Fibroblast of skin of right biceps (primary cell): ENCODE results near the gene PRAF2.

Experiments used
- DNase-seq: peaks from one replicate; pipeline ENCODE4 v3.0.0-alpha.2; 2013

PRAF2 gene

DNA sequence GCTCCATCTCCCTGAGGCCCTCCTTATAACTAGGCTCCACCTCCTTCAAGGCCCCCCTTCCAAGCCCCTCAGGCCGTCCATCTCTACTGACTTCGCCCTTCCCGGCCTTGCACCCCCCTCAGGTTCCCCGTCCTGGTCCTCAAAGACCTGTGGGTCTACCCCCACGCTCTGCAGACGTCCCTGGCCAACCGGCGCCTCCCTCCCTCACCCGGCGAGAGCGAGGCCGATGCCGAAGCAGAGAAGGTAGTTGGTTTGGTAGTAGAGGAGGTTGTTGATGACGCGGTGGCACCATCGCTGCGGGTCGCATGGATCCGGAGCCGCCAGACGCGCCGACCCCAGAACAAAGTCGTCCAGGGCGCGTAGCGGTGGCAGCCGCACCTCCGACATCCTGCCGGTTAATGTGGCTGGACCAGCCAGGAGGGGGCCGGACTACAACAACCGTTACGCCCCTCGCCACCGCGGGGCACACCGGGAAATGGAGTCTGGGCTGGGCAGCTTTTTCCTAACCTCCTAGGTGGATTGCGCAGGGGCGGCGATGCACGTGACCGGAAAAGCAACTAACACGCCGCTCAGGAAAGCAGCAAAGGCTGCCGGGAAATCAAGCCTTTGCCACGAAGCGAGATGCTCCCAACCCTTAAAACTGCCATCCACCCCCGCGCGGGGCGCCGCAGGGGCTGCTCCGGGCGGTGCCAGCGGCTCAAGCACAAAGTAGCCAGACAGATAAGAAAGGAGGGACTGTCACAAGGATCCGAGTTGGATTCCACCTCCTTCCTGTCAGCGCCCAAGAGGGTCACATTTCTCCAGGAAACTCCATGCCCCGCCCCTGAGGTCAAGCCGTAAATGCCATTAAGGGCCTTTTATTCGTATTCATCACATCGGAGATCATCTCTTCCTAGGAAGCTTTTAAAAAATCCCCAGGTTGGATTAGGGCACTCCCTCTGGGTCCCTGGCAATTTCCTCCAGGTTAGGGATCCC is at the start of gene PRAF2:
Gene PRAF2, minus strand, starts transcription at position 402 of the 975 bp plus-strand sequence. Its CDS starts 15 bp downstream, at position 387.
- peak; percentile 92 for DNase-seq

GRCh38 chrX:49122499-49122898 is 48.7 kb upstream of the PRAF2 start:
- no peak for DNase-seq

DNA sequence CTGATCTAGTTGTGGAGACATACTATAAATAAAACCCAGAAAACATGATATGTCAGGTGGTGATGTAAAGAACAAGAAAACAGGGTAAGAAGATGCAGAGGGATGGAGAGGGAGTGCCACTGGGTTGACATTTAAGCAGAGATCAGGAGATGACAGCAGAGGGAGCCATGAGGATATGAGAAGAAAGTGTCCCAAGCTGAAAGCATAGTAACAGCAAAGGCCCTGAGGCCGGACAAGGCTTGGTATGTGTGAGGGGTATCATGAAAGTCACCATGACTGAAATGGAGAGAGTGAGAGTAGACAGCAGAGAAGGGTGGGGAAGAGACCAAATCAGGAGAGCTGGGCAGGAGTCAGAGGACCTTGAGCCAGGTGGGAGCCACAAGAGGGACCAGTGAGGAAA is 46.3 kb upstream of the PRAF2 start:
- no peak for DNase-seq

- DNase-seq, result no peak
Observed at GRCh38 chrX:49117581-49117980, 43.8 kb upstream of the PRAF2 start.

DNA sequence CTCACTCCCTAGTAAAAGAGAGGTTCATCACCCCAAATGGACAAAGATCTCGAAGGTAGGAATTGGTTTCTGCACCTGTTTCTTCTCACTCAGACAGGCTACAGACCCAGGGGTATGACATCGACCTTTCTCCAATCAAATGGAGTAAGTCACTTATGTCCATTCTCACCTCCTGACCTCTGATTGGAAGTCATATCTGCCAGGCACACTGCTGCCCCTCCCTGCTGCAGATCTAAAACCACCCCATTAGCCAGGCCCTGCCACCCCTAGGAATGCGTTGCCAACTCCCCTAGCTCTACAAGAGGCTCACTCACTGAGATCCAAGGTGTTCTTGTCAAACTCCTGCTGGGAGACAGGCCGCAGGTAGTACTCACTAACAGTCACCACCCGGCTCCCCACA is 42.9 kb upstream of the PRAF2 start:
- DNase-seq, result no peak

- no peak for DNase-seq
Observed at GRCh38 chrX:49116076-49116475, 42.3 kb upstream of the PRAF2 start.

DNA sequence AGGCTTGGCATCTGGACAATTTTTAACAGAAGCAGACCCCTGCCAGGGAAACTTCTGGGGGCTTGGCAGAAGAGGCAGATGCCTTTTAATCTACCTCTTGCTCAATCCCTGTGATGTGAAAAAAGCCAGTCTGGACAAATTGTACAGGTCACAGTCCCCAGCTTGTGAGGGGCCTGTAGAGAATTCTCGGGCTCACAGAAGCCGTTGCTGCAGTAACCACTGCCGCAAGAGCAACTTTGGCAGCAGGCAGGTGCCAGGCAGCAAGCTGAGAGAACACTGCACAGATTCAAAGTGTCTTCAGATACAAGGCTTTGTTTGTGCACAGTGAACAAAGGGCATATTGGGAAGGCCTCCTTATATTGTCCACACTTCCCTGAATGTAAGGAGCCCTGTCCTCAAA is 38.0 kb upstream of the PRAF2 start:
- no peak for DNase-seq

GRCh38 chrX:49110417-49110816 is 36.6 kb upstream of the PRAF2 start:
- DNase-seq, result no peak

DNA sequence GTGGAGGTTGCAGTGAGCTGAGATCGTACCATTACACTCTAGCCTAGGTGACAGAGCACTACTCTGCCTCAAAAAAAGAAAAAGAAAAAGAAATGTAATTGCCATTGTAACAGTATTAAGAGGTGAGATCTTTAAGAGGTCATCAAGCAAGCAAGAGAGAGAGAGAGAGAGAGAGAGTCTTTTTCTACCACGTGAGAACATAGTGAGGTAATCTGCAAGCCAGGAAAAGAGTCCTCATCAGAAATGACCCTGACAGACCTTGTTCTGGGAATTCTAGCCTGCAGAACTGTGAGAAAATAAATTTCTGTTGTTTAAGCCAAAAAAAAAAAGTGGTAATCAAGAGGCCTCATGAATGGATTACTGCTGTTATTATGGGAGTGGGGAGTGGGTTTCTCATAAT is 34.8 kb upstream of the PRAF2 start:
- DNase-seq, result no peak

- DNase-seq, result peak; percentile 30
Observed at GRCh38 chrX:49106930-49107329, 33.1 kb upstream of the PRAF2 start.

- DNase-seq, result no peak
Observed at GRCh38 chrX:49106296-49106695, 32.5 kb upstream of the PRAF2 start.

GRCh38 chrX:49103637-49104036 is 29.8 kb upstream of the PRAF2 start:
- no peak for DNase-seq

DNA sequence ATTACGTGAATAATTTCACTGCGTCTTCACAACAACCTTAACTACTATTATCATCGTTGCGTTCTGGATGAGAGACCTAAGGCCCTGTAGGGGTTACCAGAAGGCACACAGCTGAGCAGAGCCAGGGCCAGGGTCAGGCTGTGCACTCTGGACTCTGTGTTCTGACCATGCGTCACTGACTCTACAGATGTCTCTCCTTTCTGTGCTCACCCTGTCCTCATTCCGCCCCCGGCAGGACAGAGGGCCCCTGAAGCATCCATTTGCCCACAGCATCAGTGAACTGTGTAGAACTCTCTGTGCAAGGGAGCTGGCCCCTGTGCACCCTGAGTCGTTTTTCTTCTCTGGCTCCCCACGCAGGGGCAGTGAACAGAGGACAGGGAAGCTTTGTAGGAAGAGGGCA is 28.4 kb upstream of the PRAF2 start:
- no peak for DNase-seq

- no peak for DNase-seq
Observed at GRCh38 chrX:49101629-49101984, 27.8 kb upstream of the PRAF2 start.

DNA sequence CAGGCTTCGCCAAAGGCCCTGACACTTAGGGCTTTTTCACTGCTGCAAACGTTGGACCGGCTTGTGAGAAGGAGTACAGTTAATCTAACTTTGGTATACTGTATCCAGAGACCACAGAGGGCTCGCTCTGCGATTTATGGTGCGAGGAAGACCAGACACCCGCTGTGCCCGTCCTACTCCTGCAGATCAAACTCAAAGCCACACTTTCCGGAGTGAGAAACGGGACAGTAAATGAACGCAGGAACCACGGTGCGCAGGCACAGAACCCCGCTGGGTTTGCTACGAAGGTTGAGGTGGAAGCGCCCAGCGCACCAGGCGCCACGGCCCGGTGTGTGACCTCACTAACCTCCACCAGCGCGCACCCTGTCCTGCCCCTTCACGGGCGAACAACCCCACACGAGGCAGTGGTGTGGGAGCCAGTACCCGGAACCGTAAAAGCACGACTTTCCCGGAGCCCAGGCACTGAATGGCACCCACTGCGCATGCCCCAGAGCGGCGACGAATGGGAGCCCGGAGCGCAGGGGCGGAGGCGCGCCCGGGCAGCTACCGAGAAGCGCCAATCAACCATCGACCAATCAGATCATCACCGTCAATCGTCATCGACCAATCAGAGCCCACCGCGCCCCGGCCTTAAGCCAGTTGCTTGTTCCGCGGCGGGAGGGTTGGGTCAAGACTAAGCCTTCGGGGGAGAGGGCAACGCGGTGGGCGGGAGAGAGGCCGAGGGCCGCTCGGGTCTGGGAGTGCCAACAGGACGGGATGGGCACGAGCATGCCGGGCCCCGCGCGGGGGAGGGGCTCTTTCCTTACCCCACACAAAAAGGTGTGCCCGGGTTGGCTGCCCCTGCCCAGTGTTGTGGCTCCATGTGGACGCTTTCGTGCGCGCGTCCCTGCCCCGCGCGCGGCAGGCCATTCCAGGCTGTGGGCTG is 27.2 kb upstream of the PRAF2 start:
- DNase-seq, result peak; percentile 90

- no peak for DNase-seq
Observed at GRCh38 chrX:49096419-49096818, 22.6 kb upstream of the PRAF2 start.

DNA sequence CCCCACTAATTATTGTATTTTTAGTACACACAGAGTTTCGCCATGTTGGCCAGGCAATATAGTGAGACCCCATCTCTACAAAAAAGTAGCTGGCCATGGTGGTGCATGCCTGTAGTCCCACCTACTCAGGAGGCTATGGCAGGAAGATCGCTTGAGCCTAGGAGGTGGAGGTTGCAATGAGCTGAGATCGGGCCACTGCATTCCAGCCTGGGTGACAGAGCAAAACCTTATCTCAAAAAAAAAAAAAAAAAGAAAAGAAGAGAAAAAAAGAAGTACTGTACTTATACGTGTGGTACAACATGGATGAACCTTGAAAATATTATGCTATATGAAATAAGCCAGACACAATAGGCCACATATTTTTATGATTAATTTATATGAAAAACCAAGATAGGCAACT is 15.8 kb upstream of the PRAF2 start:
- DNase-seq, result no peak

- no peak for DNase-seq
Observed at GRCh38 chrX:49082271-49082871, 8.6 kb upstream of the PRAF2 start.

- DNase-seq, result peak; percentile 78
Observed at GRCh38 chrX:49079489-49080428, 6.0 kb upstream of the PRAF2 start, which contains the start of gene WDR45. TSS of gene WDR45 (minus strand) at chrX:49079887. CDS start at chrX:49078095, 1,792 bp downstream.

GRCh38 chrX:49077941-49078340 is 4.1 kb upstream of the PRAF2 start:
- DNase-seq, result no peak

- DNase-seq, result no peak
Observed at GRCh38 chrX:49075347-49075746, 1.5 kb upstream of the PRAF2 start.

- DNase-seq, result no peak
Observed at GRCh38 chrX:49072712-49073095, 1.1 kb downstream of the PRAF2 start.
